ENCODE measurements around the gene TTC7B. TPM values are rescaled to one million over a fixed set of nuclear protein-coding genes. Genes with fewer than 3 reads are reported as not detected.

Gene TTC7B
- polyA plus RNA-seq, 1 donor from 2014 or later: 19.9 TPM

DNA sequence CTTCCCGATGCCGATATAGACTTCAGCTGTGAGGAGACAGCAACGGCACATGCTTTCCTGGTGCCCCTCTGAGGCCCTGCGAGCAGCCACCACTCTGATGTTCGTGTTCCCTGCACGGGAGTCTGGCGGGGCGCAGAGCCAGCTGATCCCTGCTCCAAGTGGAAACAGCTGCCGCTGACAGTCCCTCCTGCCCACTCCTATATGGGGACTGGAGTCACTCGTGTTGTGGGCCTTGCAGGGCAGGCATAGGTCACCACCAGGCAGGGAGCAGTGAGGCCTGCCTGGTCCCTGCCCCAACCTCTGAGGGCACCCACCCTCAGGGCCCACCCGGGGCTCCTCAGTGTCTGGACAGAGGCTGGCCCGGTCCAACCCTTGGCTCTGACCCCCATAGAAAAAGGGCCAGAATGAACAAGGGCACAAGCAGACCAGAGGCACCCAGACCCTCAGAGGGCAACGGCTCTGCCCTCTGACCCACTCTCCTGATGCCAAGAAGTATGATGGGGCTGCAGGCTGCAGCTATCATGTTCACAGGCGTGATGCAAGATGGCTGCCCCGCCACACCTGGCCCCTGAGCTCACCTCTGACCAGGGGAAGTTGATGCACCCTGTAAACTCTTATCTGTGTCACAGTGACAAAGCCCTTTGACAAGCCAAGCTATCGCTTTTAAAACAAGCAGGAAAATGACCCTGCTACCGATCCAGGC lies 237.8 kb downstream of the TTC7B start:
- no peaks in the 10 kb centered on the region for H3K27me3 ChIP-seq (ENCODE audit: insufficient read depth, low read depth, low read length)
- no peaks in the 10 kb centered on the region for H3K9me3 ChIP-seq (ENCODE audit: low read length)
- H3K4me2 ChIP-seq (ENCODE audit: low read length): no peak overlapping the region
- TF ChIP-seq RAD21 (conservative IDR thresholded peaks at IDR 0.05) (no peak), EZH2 (IDR thresholded peaks at IDR 0.05; ENCODE audit: borderline replicate concordance, insufficient read depth, low read length, poor library complexity, severe bottlenecking) (no peak), TAF1 (IDR thresholded peaks at IDR 0.05; ENCODE audit: low read depth) (no peak)
- no peaks in the 10 kb centered on the region for H3K9me2 ChIP-seq (ENCODE audit: insufficient read depth, low read length)
- H2AFZ ChIP-seq (ENCODE audit: low read depth, low read length): no peak overlapping the region
- H3K27ac ChIP-seq (ENCODE audit: low read length): no peak overlapping the region
- no peaks in the 10 kb centered on the region for H4K20me1 ChIP-seq (ENCODE audit: insufficient read depth)
- H3K4me3 ChIP-seq (ENCODE audit: low read length): no peak overlapping the region
- no peaks in the 10 kb centered on the region for H3K36me3 ChIP-seq (ENCODE audit: insufficient read depth, low read length)
- H3F3A ChIP-seq (ENCODE audit: insufficient read depth, low read length, poor library complexity, severe bottlenecking): no peaks in the 10 kb centered on the region
- H3K79me2 ChIP-seq (replicated peaks; ENCODE audit: insufficient read depth, low read length): no peaks in the 10 kb centered on the region
- H3K9ac ChIP-seq (ENCODE audit: low read length): no peak overlapping the region

- Histone ChIP-seq H3K9me3 (ENCODE audit: low read length) (no peaks in the 10 kb centered on the region), H2AFZ (ENCODE audit: low read depth, low read length) (no peak overlapping the region), H3K27me3 (ENCODE audit: insufficient read depth, low read depth, low read length) (no peaks in the 10 kb centered on the region), H3K9ac (ENCODE audit: low read length) (no peak overlapping the region), H3K9me2 (ENCODE audit: insufficient read depth, low read length) (no peaks in the 10 kb centered on the region), H3K79me2 (replicated peaks; ENCODE audit: insufficient read depth, low read length) (no peaks in the 10 kb centered on the region), H3F3A (ENCODE audit: insufficient read depth, low read length, poor library complexity, severe bottlenecking) (no peaks in the 10 kb centered on the region), H3K27ac (ENCODE audit: low read length) (no peak overlapping the region), H4K20me1 (ENCODE audit: insufficient read depth) (no peaks in the 10 kb centered on the region), H3K4me2 (ENCODE audit: low read length) (no peak overlapping the region), H3K36me3 (ENCODE audit: insufficient read depth, low read length) (no peaks in the 10 kb centered on the region), H3K4me3 (ENCODE audit: low read length) (no peak overlapping the region)
- TF ChIP-seq CTCF (IDR thresholded peaks at IDR 0.05; ENCODE audit: poor library complexity, severe bottlenecking): no peak
Observed at GRCh38 chr14:90577661-90578282, 238.5 kb downstream of the TTC7B start.

GRCh38 chr14:90576981-90577660 lies 239.1 kb downstream of the TTC7B start:
- no peak overlapping the region for H3K4me2 ChIP-seq (ENCODE audit: low read length)
- H3K27ac ChIP-seq (ENCODE audit: low read length): no peak overlapping the region
- no peaks in the 10 kb centered on the region for H3K9me2 ChIP-seq (ENCODE audit: insufficient read depth, low read length)
- no peaks in the 10 kb centered on the region for H3K36me3 ChIP-seq (ENCODE audit: insufficient read depth, low read length)
- H3K4me3 ChIP-seq (ENCODE audit: low read length): no peak overlapping the region
- H2AFZ ChIP-seq (ENCODE audit: low read depth, low read length): no peak overlapping the region
- TF ChIP-seq TAF1 (IDR thresholded peaks at IDR 0.05; ENCODE audit: low read depth) (no peak), MXI1 (conservative IDR thresholded peaks at IDR 0.05; ENCODE audit: poor library complexity, severe bottlenecking) (no peak), CTCF (IDR thresholded peaks at IDR 0.05; ENCODE audit: poor library complexity, severe bottlenecking) (no peak), EP300 (conservative IDR thresholded peaks at IDR 0.05; ENCODE audit: poor library complexity, severe bottlenecking) (no peak), POLR2AphosphoS5 (IDR thresholded peaks at IDR 0.05) (no peak), SMC3 (conservative IDR thresholded peaks at IDR 0.05; ENCODE audit: poor library complexity) (no peak), EZH2 (IDR thresholded peaks at IDR 0.05; ENCODE audit: borderline replicate concordance, insufficient read depth, low read length, poor library complexity, severe bottlenecking) (no peak), RAD21 (conservative IDR thresholded peaks at IDR 0.05) (no peak)
- TF ChIP-seq, protein P1, sequence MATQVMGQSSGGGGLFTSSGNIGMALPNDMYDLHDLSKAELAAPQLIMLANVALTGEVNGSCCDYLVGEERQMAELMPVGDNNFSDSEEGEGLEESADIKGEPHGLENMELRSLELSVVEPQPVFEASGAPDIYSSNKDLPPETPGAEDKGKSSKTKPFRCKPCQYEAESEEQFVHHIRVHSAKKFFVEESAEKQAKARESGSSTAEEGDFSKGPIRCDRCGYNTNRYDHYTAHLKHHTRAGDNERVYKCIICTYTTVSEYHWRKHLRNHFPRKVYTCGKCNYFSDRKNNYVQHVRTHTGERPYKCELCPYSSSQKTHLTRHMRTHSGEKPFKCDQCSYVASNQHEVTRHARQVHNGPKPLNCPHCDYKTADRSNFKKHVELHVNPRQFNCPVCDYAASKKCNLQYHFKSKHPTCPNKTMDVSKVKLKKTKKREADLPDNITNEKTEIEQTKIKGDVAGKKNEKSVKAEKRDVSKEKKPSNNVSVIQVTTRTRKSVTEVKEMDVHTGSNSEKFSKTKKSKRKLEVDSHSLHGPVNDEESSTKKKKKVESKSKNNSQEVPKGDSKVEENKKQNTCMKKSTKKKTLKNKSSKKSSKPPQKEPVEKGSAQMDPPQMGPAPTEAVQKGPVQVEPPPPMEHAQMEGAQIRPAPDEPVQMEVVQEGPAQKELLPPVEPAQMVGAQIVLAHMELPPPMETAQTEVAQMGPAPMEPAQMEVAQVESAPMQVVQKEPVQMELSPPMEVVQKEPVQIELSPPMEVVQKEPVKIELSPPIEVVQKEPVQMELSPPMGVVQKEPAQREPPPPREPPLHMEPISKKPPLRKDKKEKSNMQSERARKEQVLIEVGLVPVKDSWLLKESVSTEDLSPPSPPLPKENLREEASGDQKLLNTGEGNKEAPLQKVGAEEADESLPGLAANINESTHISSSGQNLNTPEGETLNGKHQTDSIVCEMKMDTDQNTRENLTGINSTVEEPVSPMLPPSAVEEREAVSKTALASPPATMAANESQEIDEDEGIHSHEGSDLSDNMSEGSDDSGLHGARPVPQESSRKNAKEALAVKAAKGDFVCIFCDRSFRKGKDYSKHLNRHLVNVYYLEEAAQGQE (IDR thresholded peaks at IDR 0.05; ENCODE audit: borderline replicate concordance): no peak
- H4K20me1 ChIP-seq (ENCODE audit: insufficient read depth): no peaks in the 10 kb centered on the region
- H3K79me2 ChIP-seq (replicated peaks; ENCODE audit: insufficient read depth, low read length): no peaks in the 10 kb centered on the region
- H3K27me3 ChIP-seq (ENCODE audit: insufficient read depth, low read depth, low read length): no peaks in the 10 kb centered on the region
- no peaks in the 10 kb centered on the region for H3F3A ChIP-seq (ENCODE audit: insufficient read depth, low read length, poor library complexity, severe bottlenecking)
- no peaks in the 10 kb centered on the region for H3K9me3 ChIP-seq (ENCODE audit: low read length)
- no peak overlapping the region for H3K9ac ChIP-seq (ENCODE audit: low read length)
